ACC112 (cell line): ENCODE measurements around the gene PCSK7.

Experiments
- H2AFZ ChIP-seq: fragments of 200-600 bp; sonication (generic); one replicate; pipeline ENCODE4 v1.6.0; 2017; ENCODE audit warnings: antibody characterized with exemption, low read length; ENCODE audit not compliant: unreplicated experiment
- H3K27ac ChIP-seq: fragments of 200-600 bp; sonication (generic); 2 replicates; pipeline ENCODE4 v1.5.1; 2014; ENCODE audit warnings: low read depth, mild to moderate bottlenecking, antibody characterized with exemption, low read length, moderate library complexity
- H3K27me3 ChIP-seq: fragments of 200-600 bp; sonication (generic); 2 replicates; pipeline ENCODE4 v1.6.1; 2014; ENCODE audit warnings: mild to moderate bottlenecking, antibody characterized with exemption, low read length, moderate library complexity, mixed read lengths; ENCODE audit not compliant: insufficient read depth
- H3K36me3 ChIP-seq: fragments of 200-600 bp; sonication (generic); 2 replicates; pipeline ENCODE4 v1.6.1; 2016; ENCODE audit warnings: mild to moderate bottlenecking, antibody characterized with exemption, low read length, moderate library complexity, mixed read lengths; ENCODE audit not compliant: insufficient read depth
- H3K4me1 ChIP-seq: fragments of 200-600 bp; sonication (generic); one replicate; pipeline ENCODE4 v1.6.1; 2016; ENCODE audit warnings: low read length, mixed read lengths; ENCODE audit not compliant: insufficient read depth, unreplicated experiment, control insufficient read depth
- H3K4me3 ChIP-seq: fragments of 200-600 bp; sonication (generic); 2 replicates; pipeline ENCODE4 v1.5.1; 2014; ENCODE audit warnings: mild to moderate bottlenecking, low read depth, low read length
- H3K79me2 ChIP-seq: fragments of 200-600 bp; sonication (generic); one replicate; pipeline ENCODE4 v1.6.0; 2016; ENCODE audit warnings: low read length; ENCODE audit not compliant: control insufficient read depth, unreplicated experiment, insufficient read depth

The PCSK7 gene

GRCh38 chr11:117171404-117172061 lies 60.3 kb downstream of the PCSK7 start:
- peaks cover 17% of the 10 kb centered on the region for H3K36me3 ChIP-seq
- H3K27ac ChIP-seq: peak overlapping the region; percentile 36

GRCh38 chr11:117171007-117171403 lies 60.9 kb downstream of the PCSK7 start:
- Histone ChIP-seq H3K4me1 (peaks cover 41% of the 10 kb centered on the region), H3K79me2 (peaks cover 5% of the 10 kb centered on the region), H3K27ac (0 out of 2 replicates have a peak overlapping the region, but pooled peaks have one; percentile 36), H3K36me3 (peaks cover 22% of the 10 kb centered on the region), H3K27me3 (no peaks in the 10 kb centered on the region), H2AFZ (no peak overlapping the region), H3K4me3 (no peak overlapping the region)

More at GRCh38 chr11:117171404-117172061, 60.3 kb downstream of the PCSK7 start:
- Histone ChIP-seq H3K4me3 (no peak overlapping the region), H2AFZ (no peak overlapping the region), H3K4me1 (peaks cover 37% of the 10 kb centered on the region), H3K79me2 (peaks cover 5% of the 10 kb centered on the region), H3K27me3 (no peaks in the 10 kb centered on the region)

GRCh38 chr11:117170210-117170609 lies 61.7 kb downstream of the PCSK7 start:
- H3K4me3 ChIP-seq: no peak overlapping the region
- H3K27me3 ChIP-seq: no peaks in the 10 kb centered on the region
- peaks cover 41% of the 10 kb centered on the region for H3K4me1 ChIP-seq
- H3K79me2 ChIP-seq: peaks cover 5% of the 10 kb centered on the region
- H3K36me3 ChIP-seq: peaks cover 26% of the 10 kb centered on the region
- no peak overlapping the region for H2AFZ ChIP-seq
- H3K27ac ChIP-seq: no peak overlapping the region

- H3K27me3 ChIP-seq: no peaks in the 10 kb centered on the region
- H3K4me1 ChIP-seq: peaks cover 41% of the 10 kb centered on the region
- H3K79me2 ChIP-seq: peaks cover 5% of the 10 kb centered on the region
- H3K36me3 ChIP-seq: peaks cover 27% of the 10 kb centered on the region
- H2AFZ ChIP-seq: no peak overlapping the region
- no peak overlapping the region for H3K4me3 ChIP-seq
- no peak overlapping the region for H3K27ac ChIP-seq
Observed at GRCh38 chr11:117169736-117170135, 62.1 kb downstream of the PCSK7 start.

- H3K4me1 ChIP-seq: peaks cover 21% of the 10 kb centered on the region
- peaks cover 42% of the 10 kb centered on the region for H3K36me3 ChIP-seq
- H3K27me3 ChIP-seq: no peaks in the 10 kb centered on the region
- peaks cover 5% of the 10 kb centered on the region for H3K79me2 ChIP-seq
- H2AFZ ChIP-seq: no peak overlapping the region
- no peak overlapping the region for H3K27ac ChIP-seq
- H3K4me3 ChIP-seq: no peak overlapping the region
Observed at GRCh38 chr11:117166491-117166890, 65.4 kb downstream of the PCSK7 start.

- H3K79me2 ChIP-seq: peaks cover 45% of the 10 kb centered on the region
- peaks cover 29% of the 10 kb centered on the region for H3K36me3 ChIP-seq
- no peak overlapping the region for H3K27ac ChIP-seq
- H3K4me1 ChIP-seq: no peaks in the 10 kb centered on the region
- H3K27me3 ChIP-seq: no peaks in the 10 kb centered on the region
- H3K4me3 ChIP-seq: no peak overlapping the region
- H2AFZ ChIP-seq: no peak overlapping the region
Observed at GRCh38 chr11:117160826-117161225, 71.0 kb downstream of the PCSK7 start.

GRCh38 chr11:117159892-117160291 lies 72.0 kb downstream of the PCSK7 start:
- H3K27ac ChIP-seq: no peak overlapping the region
- no peaks in the 10 kb centered on the region for H3K27me3 ChIP-seq
- no peak overlapping the region for H3K4me3 ChIP-seq
- peaks cover 25% of the 10 kb centered on the region for H3K36me3 ChIP-seq
- no peak overlapping the region for H2AFZ ChIP-seq
- H3K4me1 ChIP-seq: no peaks in the 10 kb centered on the region
- H3K79me2 ChIP-seq: peaks cover 55% of the 10 kb centered on the region

- Histone ChIP-seq H3K27ac (no peak overlapping the region), H2AFZ (no peak overlapping the region), H3K27me3 (no peaks in the 10 kb centered on the region), H3K36me3 (peaks cover 17% of the 10 kb centered on the region; the same call in 1 of the 2 replicates), H3K4me3 (no peak overlapping the region), H3K79me2 (peaks cover 78% of the 10 kb centered on the region), H3K4me1 (no peaks in the 10 kb centered on the region)
Observed at GRCh38 chr11:117157507-117157906, 74.4 kb downstream of the PCSK7 start.

- Histone ChIP-seq H3K36me3 (peaks cover 5% of the 10 kb centered on the region; the same call in 1 of the 2 replicates), H3K79me2 (peaks cover 92% of the 10 kb centered on the region)
Observed at GRCh38 chr11:117154468-117154867, 77.4 kb downstream of the PCSK7 start.

More at GRCh38 chr11:117154468-117154867, 77.4 kb downstream of the PCSK7 start:
- Histone ChIP-seq H3K4me1 (no peaks in the 10 kb centered on the region), H3K27me3 (no peaks in the 10 kb centered on the region), H2AFZ (no peak overlapping the region), H3K4me3 (no peak overlapping the region), H3K27ac (no peak overlapping the region)
